ENCODE results near the gene LTN1. TPM values are rescaled to one million over a fixed set of nuclear protein-coding genes. Genes with fewer than 3 reads are reported as not detected.
"Not testable (repeated sequence)": the region's sequence is repeated elsewhere in the genome, so short reads cannot be mapped to it uniquely, and the experiment has no call there.

The LTN1 gene
- total and polyA plus RNA-seq, 2 donors, result 9.5 to 67.8 TPM

GRCh38 chr21:29008367-29008766 is 15.7 kb upstream of the LTN1 start:
- WGBS, result 89% methylated on average over 3 of the region's 3 CpGs
- Histone ChIP-seq H3K36me3 (ENCODE audit: insufficient read depth) (no peaks in the 10 kb centered on the region), H3K4me3 (ENCODE audit: low read depth, low read length) (no peak overlapping the region), H3K4me1 (ENCODE audit: insufficient read depth) (no peaks in the 10 kb centered on the region), H3K27ac (ENCODE audit: low read depth) (no peak overlapping the region)
- no peak for DNase-seq (ENCODE audit: extremely low spot score)

GRCh38 chr21:29007810-29008209 is 15.1 kb upstream of the LTN1 start:
- no peak overlapping the region for H3K4me3 ChIP-seq (ENCODE audit: low read depth, low read length)
- no peaks in the 10 kb centered on the region for H3K36me3 ChIP-seq (ENCODE audit: insufficient read depth)
- no peak overlapping the region for H3K27ac ChIP-seq (ENCODE audit: low read depth)
- 79% methylated on average over 3 of the region's 3 CpGs for WGBS
- no peaks in the 10 kb centered on the region for H3K4me1 ChIP-seq (ENCODE audit: insufficient read depth)
- no peak for DNase-seq (ENCODE audit: extremely low spot score)

GRCh38 chr21:29007135-29007534 is 14.5 kb upstream of the LTN1 start:
- H3K4me3 ChIP-seq (ENCODE audit: low read depth, low read length), result no peak overlapping the region
- H3K27ac ChIP-seq (ENCODE audit: low read depth), result no peak overlapping the region
- no peak for DNase-seq (ENCODE audit: extremely low spot score)
- no peaks in the 10 kb centered on the region for H3K4me1 ChIP-seq (ENCODE audit: insufficient read depth)
- WGBS, result 94% methylated on average over 3 of the region's 3 CpGs
- no peaks in the 10 kb centered on the region for H3K36me3 ChIP-seq (ENCODE audit: insufficient read depth)

GRCh38 chr21:29005696-29006095 is 13.0 kb upstream of the LTN1 start:
- Histone ChIP-seq H3K4me1 (ENCODE audit: insufficient read depth) (no peaks in the 10 kb centered on the region), H3K4me3 (ENCODE audit: low read depth, low read length) (no peak overlapping the region), H3K36me3 (ENCODE audit: insufficient read depth) (no peaks in the 10 kb centered on the region), H3K27ac (ENCODE audit: low read depth) (no peak overlapping the region)
- WGBS, result 95% methylated on average over 6 of the region's 6 CpGs
- no peak for DNase-seq (ENCODE audit: extremely low spot score)

GRCh38 chr21:29002442-29003144 is 9.9 kb upstream of the LTN1 start:
- Histone ChIP-seq H3K4me3 (ENCODE audit: low read depth, low read length) (peak overlapping the region; percentile 48), H3K4me1 (ENCODE audit: insufficient read depth) (no peaks in the 10 kb centered on the region), H3K27ac (ENCODE audit: low read depth) (peak overlapping the region; percentile 86), H3K36me3 (ENCODE audit: insufficient read depth) (no peaks in the 10 kb centered on the region)
- under 1% methylated on average over 41 of the region's 41 CpGs for WGBS
- DNase-seq (ENCODE audit: extremely low spot score), result peak; percentile 90

GRCh38 chr21:28993293-28993629 is 584 bp upstream of the LTN1 start:
- Histone ChIP-seq H3K36me3 (ENCODE audit: insufficient read depth) (no peaks in the 10 kb centered on the region), H3K4me3 (ENCODE audit: low read depth, low read length) (peak overlapping the region; percentile 29), H3K4me1 (ENCODE audit: insufficient read depth) (no peaks in the 10 kb centered on the region), H3K27ac (ENCODE audit: low read depth) (peak overlapping the region; percentile 93)
- 31% methylated on average over 4 of the region's 4 CpGs for WGBS
- DNase-seq (ENCODE audit: extremely low spot score), result no peak

GRCh38 chr21:28991861-28992525 is 684 bp downstream of the LTN1 start:
- WGBS, result 5% methylated on average over 14 of the region's 14 CpGs
- no peak for DNase-seq (ENCODE audit: extremely low spot score)
- Histone ChIP-seq H3K4me1 (ENCODE audit: insufficient read depth) (no peaks in the 10 kb centered on the region), H3K36me3 (ENCODE audit: insufficient read depth) (no peaks in the 10 kb centered on the region), H3K27ac (ENCODE audit: low read depth) (peak overlapping the region; percentile 71), H3K4me3 (ENCODE audit: low read depth, low read length) (peak overlapping the region; percentile 72)

- not testable (repeated sequence) for H3K27ac ChIP-seq (ENCODE audit: low read depth); H3K36me3 ChIP-seq (ENCODE audit: insufficient read depth); H3K4me3 ChIP-seq (ENCODE audit: low read depth, low read length); DNase-seq (ENCODE audit: extremely low spot score); H3K4me1 ChIP-seq (ENCODE audit: insufficient read depth)
- WGBS, result 95% methylated on average over 6 of the region's 6 CpGs
Measured at GRCh38 chr21:28988146-28988545, 4.5 kb downstream of the LTN1 start.

GRCh38 chr21:28986677-28987076 is 6.0 kb downstream of the LTN1 start:
- H3K4me3 ChIP-seq (ENCODE audit: low read depth, low read length), result no peak overlapping the region
- H3K36me3 ChIP-seq (ENCODE audit: insufficient read depth), result peaks cover 7% of the 10 kb centered on the region
- no peaks in the 10 kb centered on the region for H3K4me1 ChIP-seq (ENCODE audit: insufficient read depth)
- DNase-seq (ENCODE audit: extremely low spot score), result no peak
- H3K27ac ChIP-seq (ENCODE audit: low read depth), result no peak overlapping the region
- WGBS, result 83% methylated on average over 4 of the region's 4 CpGs

GRCh38 chr21:28982637-28983036 is 10.0 kb downstream of the LTN1 start:
- Histone ChIP-seq H3K4me3 (ENCODE audit: low read depth, low read length) (no peak overlapping the region), H3K27ac (ENCODE audit: low read depth) (no peak overlapping the region), H3K36me3 (ENCODE audit: insufficient read depth) (peaks cover 9% of the 10 kb centered on the region), H3K4me1 (ENCODE audit: insufficient read depth) (no peaks in the 10 kb centered on the region)
- WGBS, result 83% methylated on average over 1 of the region's 1 CpG
- DNase-seq (ENCODE audit: extremely low spot score), result no peak

GRCh38 chr21:28979092-28979491 is 13.6 kb downstream of the LTN1 start:
- Histone ChIP-seq H3K36me3 (ENCODE audit: insufficient read depth) (peaks cover 9% of the 10 kb centered on the region), H3K4me1 (ENCODE audit: insufficient read depth) (no peaks in the 10 kb centered on the region), H3K27ac (ENCODE audit: low read depth) (no peak overlapping the region), H3K4me3 (ENCODE audit: low read depth, low read length) (no peak overlapping the region)
- 96% methylated on average over 1 of the region's 1 CpG for WGBS
- no peak for DNase-seq (ENCODE audit: extremely low spot score)

GRCh38 chr21:28975397-28975796 is 17.3 kb downstream of the LTN1 start:
- Histone ChIP-seq H3K4me3 (ENCODE audit: low read depth, low read length) (no peak overlapping the region), H3K27ac (ENCODE audit: low read depth) (no peak overlapping the region), H3K4me1 (ENCODE audit: insufficient read depth) (no peaks in the 10 kb centered on the region), H3K36me3 (ENCODE audit: insufficient read depth) (peaks cover 3% of the 10 kb centered on the region)
- 45% methylated on average over 3 of the region's 3 CpGs for WGBS
- no peak for DNase-seq (ENCODE audit: extremely low spot score)

- WGBS, result 89% methylated on average over 6 of the region's 6 CpGs
- no peak overlapping the region for H3K4me3 ChIP-seq (ENCODE audit: low read depth, low read length)
- peaks cover 3% of the 10 kb centered on the region for H3K36me3 ChIP-seq (ENCODE audit: insufficient read depth)
- no peak overlapping the region for H3K27ac ChIP-seq (ENCODE audit: low read depth)
- no peak for DNase-seq (ENCODE audit: extremely low spot score)
- no peaks in the 10 kb centered on the region for H3K4me1 ChIP-seq (ENCODE audit: insufficient read depth)
Measured at GRCh38 chr21:28974531-28975227, 18.0 kb downstream of the LTN1 start.

- Histone ChIP-seq H3K36me3 (ENCODE audit: insufficient read depth) (peaks cover 2% of the 10 kb centered on the region), H3K4me3 (ENCODE audit: low read depth, low read length) (no peak overlapping the region), H3K4me1 (ENCODE audit: insufficient read depth) (no peaks in the 10 kb centered on the region), H3K27ac (ENCODE audit: low read depth) (no peak overlapping the region)
- WGBS, result 98% methylated on average over 6 of the region's 6 CpGs
- no peak for DNase-seq (ENCODE audit: extremely low spot score)
Measured at GRCh38 chr21:28972398-28972797, 20.3 kb downstream of the LTN1 start.
